Stimulated activated CD8-positive, alpha-beta memory T cell treated with anti-CD3 and anti-CD28 coated beads, Interleukin-12 subunit alpha, Interleukin-12 subunit beta, amount 100 ng/mL, for 24 hours (primary cell): ENCODE results near the gene PHLDB2.
"Not testable (repeated sequence)": the region's sequence is repeated elsewhere in the genome, so short reads cannot be mapped to it uniquely, and the experiment has no call there.

ENCODE experiments used
- DNase-seq: peaks from one replicate; pipeline ENCODE4 v3.0.0-alpha.2; 2020; ENCODE audit errors: extremely low read depth

The PHLDB2 gene

DNA sequence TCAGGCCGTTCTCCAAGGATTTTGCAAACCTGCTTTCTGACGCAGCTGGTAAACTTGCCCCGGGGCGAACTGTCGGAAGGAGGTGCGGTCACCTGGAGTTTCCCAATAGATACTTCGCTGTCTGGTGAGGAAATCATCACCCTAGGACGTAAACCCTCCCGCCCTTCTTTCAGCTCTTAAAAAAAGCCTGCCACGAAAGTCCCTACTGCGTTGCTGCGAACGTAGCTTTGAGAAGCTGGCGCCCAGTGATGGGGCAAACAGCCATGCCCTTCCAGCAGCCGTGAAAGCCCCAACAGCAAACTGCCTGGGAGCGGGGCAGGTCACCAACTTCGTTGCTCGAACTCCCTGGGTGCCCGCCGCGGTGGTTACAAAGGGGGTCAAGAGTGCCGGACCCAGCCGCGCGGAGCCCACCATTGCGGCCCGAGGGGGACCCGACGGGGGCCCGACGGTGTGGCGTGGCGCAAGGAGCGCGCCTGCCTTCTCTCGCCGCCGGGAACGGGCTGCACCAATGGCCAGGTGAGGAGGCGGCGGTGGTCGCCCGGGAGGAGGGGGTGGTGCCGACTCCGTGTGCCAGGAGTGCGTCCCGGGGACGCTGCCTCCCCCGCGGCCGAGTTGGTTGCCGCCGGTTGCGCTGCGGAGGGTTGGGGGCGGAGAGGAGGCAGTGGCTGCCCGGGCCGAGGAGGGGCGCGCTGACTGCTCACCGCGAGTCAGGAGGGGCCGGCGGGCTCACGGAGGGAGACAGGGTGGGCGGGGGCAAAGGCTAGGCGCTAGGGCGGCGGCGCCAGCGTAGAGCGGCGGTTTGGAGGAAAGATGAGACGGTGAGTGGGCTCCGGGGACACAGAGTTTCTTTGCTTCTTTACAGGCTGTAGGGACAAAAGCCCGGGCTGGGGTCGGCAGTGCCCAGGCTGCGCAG lies at the start of gene PHLDB2:
Gene PHLDB2, plus strand, starts transcription at position 205 of the 913 bp plus-strand sequence. CDS start 24,813 bp downstream, outside the sequence.
- DNase-seq, result no peak

DNA sequence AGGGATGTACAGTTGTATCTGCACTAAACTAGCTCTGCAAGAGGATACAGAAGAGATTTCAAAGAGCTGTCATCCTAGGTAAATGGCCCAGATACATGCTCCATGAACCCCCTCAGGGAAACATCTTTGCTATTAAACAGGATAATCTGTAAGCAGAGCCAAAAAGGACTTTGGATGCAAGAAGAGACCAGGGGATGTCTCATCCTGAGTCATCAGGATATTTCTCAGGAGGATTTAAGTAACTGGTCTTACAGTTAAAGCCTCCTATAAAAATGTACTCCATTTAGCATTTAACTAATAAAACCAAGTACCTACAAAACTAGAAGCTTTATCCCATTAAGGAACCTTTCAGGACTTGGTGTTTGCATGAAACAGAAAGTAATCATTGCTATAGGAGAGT lies 48.2 kb upstream of the PHLDB2 start:
- no peak for DNase-seq

DNA sequence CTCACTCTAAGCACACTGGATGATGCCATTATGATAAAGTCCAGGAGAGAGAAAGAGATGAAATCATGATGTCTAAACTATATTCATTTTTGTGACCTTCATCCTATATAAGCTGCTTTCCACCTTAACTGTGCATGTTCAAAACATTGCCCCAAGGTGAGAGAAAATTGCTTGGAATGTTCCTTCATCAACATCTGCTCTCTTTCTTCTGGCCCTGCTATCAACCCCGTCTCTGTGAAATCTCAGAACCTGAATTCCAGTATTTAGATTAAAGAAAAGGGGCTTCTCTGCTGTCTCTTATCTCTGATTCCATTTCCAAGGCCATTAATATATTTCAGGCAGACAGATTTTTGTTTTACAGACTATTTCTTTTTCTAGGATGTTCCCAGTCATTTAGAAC lies 47.3 kb upstream of the PHLDB2 start:
- DNase-seq, result no peak

GRCh38 chr3:111812701-111813100 lies 46.4 kb upstream of the PHLDB2 start:
- no peak for DNase-seq

DNA sequence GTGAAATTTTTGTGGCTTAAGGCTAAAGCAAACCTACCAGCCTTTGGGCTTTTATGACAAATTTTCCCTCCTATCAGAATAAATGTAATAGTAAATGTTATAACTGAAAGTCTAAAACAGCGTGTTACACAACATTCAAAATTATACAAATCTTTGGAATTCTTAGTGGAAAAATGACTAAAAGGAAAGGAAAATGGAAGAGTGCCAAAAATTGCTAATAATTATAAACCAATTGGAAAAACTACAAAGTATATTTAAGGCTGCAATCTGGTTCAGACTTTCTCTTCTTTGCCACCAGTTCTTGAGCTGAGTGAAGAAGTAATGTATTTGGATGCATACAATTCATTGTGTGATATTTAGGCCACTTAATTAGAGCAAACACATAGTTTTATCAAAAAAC lies 45.6 kb upstream of the PHLDB2 start:
- DNase-seq, result no peak

DNA sequence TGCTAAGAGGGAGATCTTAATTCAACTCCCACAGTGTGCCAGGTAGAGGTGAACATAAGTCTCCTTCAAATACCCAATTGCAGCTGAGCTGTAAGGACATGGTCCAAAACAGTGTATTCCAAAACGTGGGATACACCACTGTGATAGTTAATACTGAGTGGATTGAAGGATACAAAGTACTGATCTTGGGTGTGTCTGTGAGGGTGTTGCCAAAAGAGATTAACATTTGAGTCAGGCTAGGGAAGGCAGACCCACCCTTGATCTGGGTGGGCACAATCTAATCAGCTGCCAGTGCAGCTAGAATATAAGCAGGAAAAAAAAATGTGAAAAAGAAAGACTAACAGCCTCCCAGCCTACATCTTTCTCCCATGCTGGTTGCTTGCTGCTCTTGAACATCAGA lies 45.1 kb upstream of the PHLDB2 start:
- no peak for DNase-seq

- DNase-seq, result not testable (repeated sequence)
These were observed 42.3 kb upstream of the PHLDB2 start for GRCh38 chr3:111816771-111817170.

GRCh38 chr3:111819927-111820326 lies 39.1 kb upstream of the PHLDB2 start:
- DNase-seq, result no peak

GRCh38 chr3:111820651-111821050 lies 38.4 kb upstream of the PHLDB2 start:
- no peak for DNase-seq

DNA sequence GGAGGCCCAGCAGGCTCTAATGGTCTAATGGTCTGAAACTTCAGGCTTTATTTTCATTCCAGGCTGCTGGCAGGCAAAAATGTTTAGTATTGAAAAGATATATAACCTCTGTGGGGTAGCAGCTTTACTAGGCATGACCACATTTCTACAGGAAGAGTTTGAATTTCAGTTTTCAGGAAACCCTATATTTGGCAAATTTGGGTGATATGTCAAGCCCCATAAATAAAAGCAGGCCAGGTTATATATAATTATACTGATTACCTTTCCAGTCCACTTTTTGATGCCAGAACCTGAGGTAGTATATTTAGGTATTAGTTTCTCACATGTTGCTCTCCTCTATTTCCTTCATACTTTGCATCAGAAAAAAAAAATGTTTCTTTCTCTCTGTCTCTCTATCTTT lies 37.2 kb upstream of the PHLDB2 start:
- DNase-seq, result no peak

DNA sequence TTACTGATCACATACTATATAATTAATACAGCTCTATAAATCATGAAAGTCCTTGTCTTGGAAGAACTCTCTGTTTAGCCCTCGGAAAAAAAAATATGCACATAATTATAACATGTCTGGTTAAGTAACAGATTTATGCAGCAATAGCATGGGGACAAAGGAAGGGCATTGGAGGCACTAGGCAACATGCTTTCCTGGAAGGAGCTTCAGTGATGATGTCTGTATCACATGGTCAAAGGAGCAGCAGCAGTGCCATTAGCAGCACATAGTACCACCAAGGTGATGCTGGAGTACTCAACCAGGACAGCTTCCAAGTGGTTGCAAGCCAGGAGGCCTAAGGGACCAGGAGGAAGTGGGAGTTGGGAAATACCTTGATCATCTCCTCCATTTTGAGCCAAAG lies 36.3 kb upstream of the PHLDB2 start:
- no peak for DNase-seq

DNA sequence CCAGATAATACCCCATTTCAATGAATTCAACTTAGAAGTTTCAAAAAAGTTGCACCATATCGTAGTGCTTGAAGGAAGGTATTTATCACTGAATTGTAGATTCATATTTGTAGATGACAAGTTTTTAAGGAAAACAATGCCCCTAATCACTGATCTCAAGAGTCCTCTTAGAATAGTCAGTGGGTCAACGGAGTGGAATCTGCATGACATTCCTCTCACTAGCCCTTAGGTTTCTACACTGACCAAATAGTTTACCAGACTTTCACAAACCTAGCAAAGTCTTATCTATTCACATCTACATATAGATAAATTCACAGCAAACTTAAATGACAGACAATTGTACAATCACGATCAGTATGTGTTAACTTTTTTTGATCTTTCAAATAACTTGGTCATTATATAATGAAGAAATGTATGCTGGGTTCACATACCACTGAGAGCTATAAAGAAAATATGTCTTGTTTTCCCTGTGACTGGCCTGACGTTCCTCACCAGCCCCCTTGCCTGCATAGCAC lies 35.7 kb upstream of the PHLDB2 start:
- no peak for DNase-seq

DNA sequence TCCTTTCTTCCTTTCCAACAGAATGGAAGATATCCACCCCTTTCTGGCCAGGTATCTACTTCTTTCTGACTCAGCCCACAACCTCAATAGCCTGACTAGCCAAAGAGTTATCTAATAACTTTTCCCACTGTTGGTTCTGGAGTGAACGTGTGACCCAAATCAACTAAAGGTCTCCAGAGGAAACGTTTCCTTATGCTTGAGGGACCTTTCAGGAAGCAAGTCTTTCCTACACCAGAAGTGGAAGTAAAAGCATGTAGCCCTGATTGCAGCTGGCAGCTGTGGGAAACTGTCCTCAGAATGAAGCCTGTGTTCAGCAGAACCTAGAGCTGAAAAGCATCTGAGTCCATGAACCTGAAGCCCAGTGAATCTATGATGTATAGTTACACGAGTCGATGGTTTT lies 34.7 kb upstream of the PHLDB2 start:
- DNase-seq, result no peak

DNA sequence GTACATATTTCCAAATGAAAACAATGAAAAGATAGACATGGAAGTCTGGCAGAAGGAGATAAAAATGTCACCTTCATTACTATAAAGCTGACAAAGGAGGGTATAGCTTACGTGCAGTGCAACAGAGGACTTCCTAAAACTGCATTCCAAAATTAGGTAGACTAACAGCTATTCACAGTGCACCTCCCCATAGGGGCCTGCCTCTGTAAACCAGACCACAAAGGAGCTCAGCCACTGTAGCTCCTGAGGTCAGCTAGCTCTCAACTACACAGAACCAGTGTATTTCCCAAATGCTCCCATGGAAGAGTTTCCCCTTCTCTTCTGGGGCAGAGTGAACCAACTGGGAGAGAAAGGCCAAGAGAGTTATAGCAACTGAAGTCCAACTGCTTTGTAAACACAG lies 31.2 kb upstream of the PHLDB2 start:
- no peak for DNase-seq

DNA sequence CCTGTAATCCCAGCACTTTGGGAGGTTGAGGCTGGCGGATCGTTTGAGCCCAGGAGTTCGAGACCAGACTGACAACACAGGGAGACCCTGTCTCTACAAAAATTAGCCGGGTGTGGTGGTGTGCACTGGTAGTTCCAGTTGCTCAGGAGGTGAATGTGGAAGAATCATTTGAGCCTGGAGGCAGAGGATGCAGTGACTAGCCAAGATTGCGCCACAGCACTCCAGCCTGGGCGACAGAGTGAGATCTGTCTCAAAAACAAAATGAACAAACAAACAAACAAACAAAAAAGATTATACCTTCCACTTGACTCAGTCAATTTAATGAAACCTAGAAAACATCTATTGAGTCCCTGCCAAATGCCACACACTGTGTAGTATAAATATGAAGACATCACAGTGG lies 30.5 kb upstream of the PHLDB2 start:
- no peak for DNase-seq

DNA sequence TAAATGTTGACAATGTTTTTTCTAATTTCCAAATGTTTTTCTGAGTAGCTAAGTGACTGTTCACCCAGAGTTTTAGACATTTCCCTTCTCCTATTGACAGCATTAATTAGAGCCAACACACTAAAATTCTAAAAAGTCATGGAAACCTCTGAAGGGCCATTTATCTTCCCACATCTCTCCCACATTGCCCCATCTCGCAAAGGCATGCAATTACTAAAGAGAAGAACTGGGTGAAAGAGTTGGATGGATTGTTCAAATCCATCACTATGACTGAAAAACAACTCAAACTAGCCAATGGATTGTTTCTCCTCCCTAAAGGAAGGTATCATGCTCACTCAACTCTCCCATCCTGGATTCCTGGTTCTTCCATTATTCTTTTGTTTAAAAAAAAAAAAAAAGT lies 30.0 kb upstream of the PHLDB2 start:
- DNase-seq, result no peak

- DNase-seq, result no peak
These were observed 27.2 kb upstream of the PHLDB2 start for GRCh38 chr3:111831840-111832239.

DNA sequence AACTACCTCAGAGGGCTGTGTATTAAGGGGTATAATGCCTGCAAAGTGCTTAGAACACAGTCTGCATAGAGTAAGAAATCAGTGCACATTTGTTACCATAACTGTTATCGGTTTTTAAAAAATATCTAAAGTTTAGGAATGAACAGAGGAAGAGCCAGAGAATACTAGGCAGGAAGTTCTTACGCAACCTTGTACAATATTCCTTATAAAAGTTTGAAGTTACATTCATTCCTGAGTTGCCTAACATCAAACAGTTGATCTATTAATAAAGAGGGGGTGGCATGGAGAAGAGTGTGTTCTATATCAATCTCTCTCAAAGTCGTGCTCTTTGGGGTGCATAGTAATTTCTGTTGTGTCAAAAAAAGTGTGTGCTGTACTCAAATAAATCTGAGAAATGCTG lies 22.0 kb upstream of the PHLDB2 start:
- DNase-seq, result no peak

DNA sequence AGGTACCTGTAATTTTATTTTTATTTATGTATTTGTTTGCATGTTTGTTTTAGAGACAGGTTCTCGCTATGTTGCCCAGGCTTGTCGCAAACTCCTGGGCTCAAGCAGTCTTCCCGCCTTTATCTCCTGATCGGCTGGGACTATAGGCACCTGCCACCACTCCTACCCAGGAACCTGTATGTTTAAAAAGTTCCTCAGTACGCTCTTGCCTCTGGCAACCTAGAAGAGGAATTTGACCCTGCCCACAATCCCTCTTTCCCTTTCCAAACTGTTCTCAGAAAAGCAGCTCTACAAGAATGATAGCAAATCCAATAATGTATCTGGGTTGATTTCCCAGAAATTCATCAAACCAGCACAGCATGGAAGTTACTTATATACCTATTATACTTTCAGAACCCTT lies 20.9 kb upstream of the PHLDB2 start:
- no peak for DNase-seq

DNA sequence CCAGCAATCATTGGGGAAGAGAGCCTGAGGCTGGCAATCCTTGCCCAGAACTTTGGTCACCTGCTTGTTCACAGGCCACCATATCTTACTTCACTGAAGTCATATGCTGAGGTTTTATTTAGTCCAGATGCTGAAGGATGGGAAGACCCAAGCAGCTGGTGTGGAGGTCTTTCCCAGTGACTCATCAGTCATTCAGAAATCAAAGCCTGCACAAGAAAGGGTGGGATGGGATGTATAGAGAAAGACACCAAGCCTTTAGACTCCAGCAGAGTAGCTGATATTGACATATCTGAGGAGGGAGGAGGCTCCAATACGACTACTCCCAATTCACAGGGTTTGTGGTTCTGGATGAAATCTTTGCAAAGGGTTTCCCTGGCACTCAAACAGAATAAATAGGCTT lies 13.0 kb upstream of the PHLDB2 start:
- no peak for DNase-seq

GRCh38 chr3:111846717-111847116 lies 12.3 kb upstream of the PHLDB2 start:
- no peak for DNase-seq

DNA sequence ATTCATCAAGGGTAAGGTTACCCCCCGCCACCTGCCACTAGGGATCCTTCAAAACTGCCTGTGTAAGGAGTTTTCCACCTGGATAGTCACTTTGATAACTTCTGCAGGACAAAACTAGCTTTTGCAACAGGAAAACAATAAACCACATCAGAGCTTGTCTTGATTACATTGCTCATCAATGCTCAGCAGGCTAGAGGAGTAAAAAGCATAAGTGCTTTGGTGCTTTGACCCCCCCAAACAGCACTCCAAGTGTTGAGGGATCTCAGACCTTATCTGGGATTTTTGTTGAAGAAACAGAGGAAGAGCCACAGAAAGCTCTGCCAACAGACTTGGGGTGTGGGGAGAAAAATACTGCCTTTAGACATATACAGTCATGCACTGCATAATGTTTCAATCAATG lies 10.8 kb upstream of the PHLDB2 start:
- no peak for DNase-seq

DNA sequence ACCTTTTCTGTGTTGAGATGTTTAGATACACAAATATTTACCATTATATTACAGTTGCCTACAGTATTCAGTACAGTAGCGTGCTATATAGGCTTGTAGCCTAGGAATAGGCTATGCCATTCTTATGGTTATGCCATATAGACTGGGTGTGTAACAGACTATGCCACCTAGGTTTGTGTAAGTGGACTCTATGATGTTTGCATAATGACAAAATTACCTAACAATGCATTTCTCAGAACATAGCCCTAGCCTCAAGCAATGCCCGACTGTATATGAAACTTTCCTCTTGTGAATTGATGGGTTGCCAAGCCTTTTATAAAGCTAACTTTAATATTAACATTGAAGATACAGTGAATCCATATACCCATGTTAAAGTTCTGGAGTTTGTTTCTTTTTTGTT lies 10.3 kb upstream of the PHLDB2 start:
- DNase-seq, result no peak

GRCh38 chr3:111850537-111850936 lies 8.5 kb upstream of the PHLDB2 start:
- DNase-seq, result no peak
